K562 (cell line): ENCODE measurements around the gene LRRC74B. TPM values are rescaled to one million over a fixed set of nuclear protein-coding genes. Genes with fewer than 3 reads are reported as not detected.
A peak's percentile ranks its signal among the peaks of the same experiment; 100 is the strongest.

ENCODE experiments used
- CAMTA2 ChIP-seq: fragments of 250-450 bp; sonication (Bioruptor Pico); conservative IDR thresholded peaks from 2 replicates; pipeline ENCODE4 v1.5.1; 2022
- COPS2 ChIP-seq: fragments of 450-650 bp; conservative IDR thresholded peaks from 2 replicates; pipeline ENCODE4 v1.6.1; 2016; ENCODE audit warnings: mild to moderate bottlenecking, moderate library complexity
- E2F8 ChIP-seq: fragments of 450-650 bp; IDR thresholded peaks from 2 replicates; pipeline ENCODE4 v1.7.1; 2018; ENCODE audit warnings: mild to moderate bottlenecking, low read depth; ENCODE audit not compliant: partially characterized antibody
- HDAC2 ChIP-seq: fragments of 450-650 bp; IDR thresholded peaks from 2 replicates; pipeline ENCODE4 v1.6.1; 2016; ENCODE audit warnings: mild to moderate bottlenecking
- HNRNPUL1 ChIP-seq: fragments of 200-400 bp; formaldehyde crosslinking; IDR thresholded peaks from 2 replicates; pipeline ENCODE4 v1.6.1; 2017; ENCODE audit warnings: low read length
- IRF2 ChIP-seq: sonication (generic); formaldehyde crosslinking; IDR thresholded peaks from 2 replicates; pipeline ENCODE4 v1.8.1; 2022; ENCODE audit warnings: mild to moderate bottlenecking, missing genetic modification reagents
- NELFE ChIP-seq: IDR thresholded peaks from 2 replicates; pipeline ENCODE4 v1.6.1; 2011; ENCODE audit warnings: mild to moderate bottlenecking; ENCODE audit not compliant: insufficient read depth, insufficient read length
- PML ChIP-seq: IDR thresholded peaks from 2 replicates; pipeline ENCODE4 v1.6.1; 2012; ENCODE audit warnings: low read length, inconsistent platforms
- RBM22 ChIP-seq: fragments of 200-400 bp; formaldehyde crosslinking; IDR thresholded peaks from 2 replicates; pipeline ENCODE4 v1.6.1; 2018; ENCODE audit warnings: low read length, low read depth; ENCODE audit not compliant: poor library complexity, severe bottlenecking
- RNF2 ChIP-seq: sonication (generic); IDR thresholded peaks from 2 replicates; pipeline ENCODE4 v1.6.1; 2016
- SFPQ ChIP-seq: fragments of 200-400 bp; formaldehyde crosslinking; IDR thresholded peaks from 2 replicates; pipeline ENCODE4 v1.6.1; 2017; ENCODE audit warnings: mild to moderate bottlenecking, low read depth, low read length, moderate library complexity
- SIRT6 ChIP-seq: IDR thresholded peaks from one replicate; pipeline ENCODE4 v1.6.1; 2012; ENCODE audit warnings: low read depth, mild to moderate bottlenecking, control low read depth, inconsistent platforms, low read length, moderate library complexity
- SREBF2 ChIP-seq: sonication (generic); formaldehyde crosslinking; IDR thresholded peaks from 2 replicates; pipeline ENCODE4 v1.4.0; 2020; ENCODE audit warnings: mild to moderate bottlenecking, missing genetic modification reagents
- SRSF3 ChIP-seq: fragments of 200-400 bp; formaldehyde crosslinking; IDR thresholded peaks from 2 replicates; pipeline ENCODE4 v1.6.1; 2016; ENCODE audit warnings: mild to moderate bottlenecking, low read length, moderate library complexity; ENCODE audit not compliant: insufficient read depth
- TEAD2 ChIP-seq: fragments of 450-650 bp; IDR thresholded peaks from 2 replicates; pipeline ENCODE4 v1.6.1; 2016; ENCODE audit warnings: missing genetic modification characterization, control low read depth, missing compliant biosample characterization
- TRIM24 ChIP-seq, 2 experiments: fragments of 450-650 bp; IDR thresholded peaks; 2 replicates each; pipeline ENCODE4 v1.6.1; 2016
- USF2 ChIP-seq: sonication (generic); formaldehyde crosslinking; IDR thresholded peaks from 2 replicates; pipeline ENCODE4 v1.5.0; 2020; ENCODE audit warnings: missing genetic modification reagents
- YY1 ChIP-seq, 3 experiments: IDR thresholded peaks; 2 replicates each; pipeline ENCODE4 v1.6.1; 2011; ENCODE audit warnings: low read length in 2 of 3, mild to moderate bottlenecking in 2 of 3, moderate library complexity in 2 of 3, borderline replicate concordance in 1 of 3, control low read depth in 1 of 3, low read depth in 1 of 3; ENCODE audit not compliant: insufficient read depth in 3 of 3, insufficient replicate concordance in 2 of 3, control insufficient read depth in 1 of 3, insufficient read length in 1 of 3; ENCODE audit errors: extremely low read depth in 1 of 3
- ZBTB49 ChIP-seq: sonication (generic); formaldehyde crosslinking; IDR thresholded peaks from 2 replicates; pipeline ENCODE4 v1.8.0; 2022; ENCODE audit warnings: missing genetic modification reagents, mild to moderate bottlenecking, borderline replicate concordance
- ZFP36 ChIP-seq: fragments of 150-350 bp; IDR thresholded peaks from 2 replicates; pipeline ENCODE4 v1.6.1; 2018; ENCODE audit warnings: low read length, low read depth; ENCODE audit not compliant: partially characterized antibody
- ZNF766 ChIP-seq: fragments of 200-800 bp; sonication (Bioruptor generic); conservative IDR thresholded peaks from 2 replicates; pipeline ENCODE4 v1.6.1; 2016; ENCODE audit warnings: missing genetic modification characterization, missing compliant biosample characterization
- ZNF830 ChIP-seq: fragments of 250-450 bp; sonication (Bioruptor Pico); IDR thresholded peaks from 2 replicates; pipeline ENCODE4 v1.5.0; 2021; ENCODE audit warnings: mild to moderate bottlenecking
- polyA plus RNA-seq, 8 experiments: library from polyadenylated mRNA; depleted of rRNA in 4 of 8; stranded (reverse) in 5 of 8; unstranded in 3 of 8; fragments of >200 nt; fragmentation: Nextera tagmentation in 2 of 8; fragmentation: Illumina TruSeq in 1 of 8; extraction: Ambion mirVana in 2 of 8; extraction: Trizol in 1 of 8; gene quantifications; 2 replicates each; pipeline versions ENCODE4 v1.2.1 to v1.2.3, GENCODE V29; 2011 to 2014; ENCODE audit warnings: inconsistent platforms in 1 of 8, missing spikeins in 1 of 8
- total RNA-seq, 7 experiments: library from RNA; depleted of rRNA in 6 of 7; stranded (reverse); fragments of >200 nt in 6 of 7; fragmentation: Illumina TruSeq in 2 of 7; extraction: Trizol in 2 of 7; gene quantifications; 2 replicates each; pipeline versions ENCODE4 v1.2.1 to v1.2.3, GENCODE V29; 2011 to 2021; ENCODE audit warnings: low replicate concordance in 1 of 7

The LRRC74B gene
- total and polyA plus RNA-seq, 9 of the 15 experiments (the other 6 are each of a cell fraction or from before 2014, with no cell fraction given), result not detected

- no peak for TF ChIP-seq E2F8
- no peak for TF ChIP-seq COPS2
- TF ChIP-seq ZNF830 (CRISPR knock-in tag), result peak; percentile 62; the same call in 1 of the 2 replicates
- no peak for TF ChIP-seq HNRNPUL1
- no peak for TF ChIP-seq SRSF3
- TF ChIP-seq IRF2, result no peak
- peak; percentile 61 for TF ChIP-seq ZFP36
- TF ChIP-seq RNF2, result no peak
- no peak for TF ChIP-seq NELFE
- TF ChIP-seq RBM22, result no peak
- TF ChIP-seq SIRT6, result no peak
- no peak for TF ChIP-seq ZBTB49 (CRISPR knock-in tag)
- no peak for TF ChIP-seq USF2
- TF ChIP-seq TRIM24 (IDR thresholded peaks at IDR 0.05), result no peak
- 0 out of 2 replicates have a peak, but pooled peaks have one; percentile 9 for TF ChIP-seq CAMTA2
- no peak for TF ChIP-seq SREBF2 (CRISPR knock-in tag)
- TF ChIP-seq YY1 (IDR thresholded peaks at IDR 0.05; ENCODE audit: borderline replicate concordance in 1 of 3, control insufficient read depth in 1 of 3, extremely low read depth in 1 of 3, insufficient read depth in 3 of 3, insufficient read length in 1 of 3, insufficient replicate concordance in 2 of 3, low read depth in 1 of 3, low read length in 2 of 3), result no peak
- no peak for TF ChIP-seq PML
- TF ChIP-seq TEAD2, result no peak
- no peak for TF ChIP-seq ZNF766 (CRISPR knock-in tag)
- TF ChIP-seq SFPQ, result no peak
- no peak for TF ChIP-seq HDAC2
These were observed 16.2 kb upstream of the LRRC74B start (continued) for GRCh38 chr22:21029486-21030025.
